Stimulated activated naive CD8-positive, alpha-beta T cell treated with anti-CD3 and anti-CD28 coated beads, Interleukin-15, amount 100 ng/mL, for 72 hours (primary cell): Measurements from ENCODE around the gene HES4.
"Not testable (repeated sequence)": the region's sequence is repeated elsewhere in the genome, so short reads cannot be mapped to it uniquely, and the experiment has no call there.

Source experiments
- ATAC-seq: fragments of 150-1000 bp; cut with Tn5 transposase; 2 replicates; pipeline ENCODE4 v1.10.0; 2021; ENCODE audit warnings: mild to moderate bottlenecking, moderate library complexity
- DNase-seq, 2 donors: peaks; one replicate each; pipeline ENCODE4 v3.0.0; 2021 to 2022
- H3K27ac Mint-ChIP-seq, 2 donors: one replicate each; pipeline ENCODE4 v1.8.0; 2022; ENCODE audit warnings: mild to moderate bottlenecking in 2 of 2, mixed read lengths in 2 of 2, moderate library complexity in 2 of 2
- H3K27me3 Mint-ChIP-seq: one replicate; pipeline ENCODE4 v1.8.0; 2022; ENCODE audit warnings: mixed read lengths
- H3K4me1 Mint-ChIP-seq: one replicate; pipeline ENCODE4 v1.8.0; 2022; ENCODE audit warnings: mild to moderate bottlenecking, mixed read lengths
- H3K4me3 Mint-ChIP-seq, 2 donors: one replicate each; pipeline ENCODE4 v1.8.0; 2022; ENCODE audit warnings: mild to moderate bottlenecking in 2 of 2, mixed read lengths in 2 of 2, moderate library complexity in 1 of 2
- H3K9me3 Mint-ChIP-seq, 2 donors: one replicate each; pipeline ENCODE4 v1.8.0; 2022; ENCODE audit warnings: mixed read lengths in 2 of 2

The HES4 gene

DNA sequence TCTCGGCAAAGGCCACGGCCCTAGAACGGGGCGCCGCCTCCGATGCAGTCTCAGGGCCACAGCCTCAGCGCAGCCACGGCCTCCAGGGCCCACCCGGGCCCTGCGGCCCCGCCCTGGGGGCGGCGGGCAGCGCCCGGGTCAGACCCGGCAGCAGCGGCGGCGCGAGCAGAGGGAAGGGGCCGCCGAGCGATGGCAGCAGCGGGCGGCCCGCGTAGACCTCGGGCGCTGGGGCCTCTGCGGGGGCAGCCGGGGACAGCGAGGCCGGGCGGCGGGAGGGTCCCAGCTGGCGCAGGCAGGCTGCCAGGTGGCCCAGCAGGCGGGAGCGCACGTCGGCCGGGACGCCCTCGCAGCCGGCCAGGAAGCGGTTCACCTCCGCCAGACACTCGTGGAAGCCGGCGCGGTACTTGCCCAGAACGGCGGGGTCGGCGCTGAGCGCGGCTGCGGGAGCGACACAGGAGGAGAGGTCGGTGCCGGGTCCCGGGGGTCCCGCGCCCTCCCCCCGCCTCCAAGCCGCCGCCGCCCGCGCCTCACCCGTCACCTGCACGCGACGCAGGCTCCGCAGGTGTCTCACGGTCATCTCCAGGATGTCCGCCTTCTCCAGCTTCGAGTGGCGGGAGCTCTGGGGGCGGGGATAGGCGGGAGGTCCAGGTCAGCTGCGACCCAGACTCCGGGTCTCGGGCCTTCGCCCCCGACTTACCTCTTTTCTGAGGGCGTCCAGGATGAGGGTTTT is 737 bp downstream of the HES4 start:
- peak overlapping the region; percentile 57 to 58 for H3K4me3 Mint-ChIP-seq
- peaks cover 45% of the 10 kb centered on the region for H3K4me1 Mint-ChIP-seq
- H3K9me3 Mint-ChIP-seq: no peaks in the 10 kb centered on the region
- DNase-seq: peak in 1 of 2 donors; percentile 34
- peak; percentile 14 for ATAC-seq
- no peak overlapping the region for H3K27ac Mint-ChIP-seq
- H3K27me3 Mint-ChIP-seq: peaks cover 81% of the 10 kb centered on the region

- DNase-seq: no peak
- no peaks in the 10 kb centered on the region for H3K9me3 Mint-ChIP-seq
- ATAC-seq: no peak
- H3K27me3 Mint-ChIP-seq: peaks cover 76% of the 10 kb centered on the region
- no peak overlapping the region for H3K27ac Mint-ChIP-seq
- H3K4me1 Mint-ChIP-seq: peaks cover 44% of the 10 kb centered on the region
- peak overlapping the region in 1 of 2 donors; percentile 58 for H3K4me3 Mint-ChIP-seq
These were observed 1.2 kb downstream of the HES4 start for GRCh38 chr1:998745-998994.

DNA sequence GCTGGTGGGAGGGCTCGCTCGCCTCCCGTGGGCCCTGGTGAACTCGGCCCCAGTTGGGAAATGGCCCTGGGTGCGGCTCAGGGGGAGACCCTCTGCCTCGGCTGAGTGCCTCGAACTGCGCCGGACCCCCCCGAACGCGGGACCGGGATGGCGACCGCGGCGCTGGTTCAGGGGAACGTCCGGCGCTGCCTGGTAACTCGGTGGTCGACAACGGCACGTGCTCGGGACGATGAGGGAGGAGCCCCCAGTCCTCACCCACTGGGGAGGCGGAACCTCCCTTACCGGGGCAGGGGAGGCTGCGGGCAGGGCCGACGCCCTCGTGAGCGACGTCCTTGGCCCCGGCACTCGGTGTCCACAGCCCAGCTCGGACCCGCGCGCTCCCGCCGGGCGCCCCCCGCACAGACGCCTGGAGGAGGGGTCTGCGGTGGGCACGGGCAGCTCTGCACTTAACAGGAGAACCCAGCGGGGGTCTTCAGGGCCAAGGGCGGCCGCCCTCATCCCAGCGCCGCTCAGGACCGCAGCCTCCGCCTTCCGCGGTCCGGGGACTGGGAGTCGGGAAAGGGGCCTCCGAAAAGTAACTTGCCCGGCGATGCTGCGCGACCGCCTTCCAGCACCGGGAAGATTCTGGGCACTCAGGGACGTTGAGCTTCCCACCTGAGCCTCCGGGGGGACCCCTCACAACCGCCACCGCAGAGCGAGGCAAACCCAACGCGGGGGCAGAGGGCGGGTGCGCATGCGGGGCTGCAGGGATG is 1.7 kb downstream of the HES4 start:
- DNase-seq (peak in 1 of 2 donors; percentile 13), ATAC-seq (no peak)
- peaks cover 44% of the 10 kb centered on the region for H3K4me1 Mint-ChIP-seq
- H3K27ac Mint-ChIP-seq: no peak overlapping the region
- peaks cover 71% of the 10 kb centered on the region for H3K27me3 Mint-ChIP-seq
- peak overlapping the region; percentile 39 to 51 for H3K4me3 Mint-ChIP-seq
- peaks cover 0 to 2% of the 10 kb centered on the region in 2 donors for H3K9me3 Mint-ChIP-seq

DNA sequence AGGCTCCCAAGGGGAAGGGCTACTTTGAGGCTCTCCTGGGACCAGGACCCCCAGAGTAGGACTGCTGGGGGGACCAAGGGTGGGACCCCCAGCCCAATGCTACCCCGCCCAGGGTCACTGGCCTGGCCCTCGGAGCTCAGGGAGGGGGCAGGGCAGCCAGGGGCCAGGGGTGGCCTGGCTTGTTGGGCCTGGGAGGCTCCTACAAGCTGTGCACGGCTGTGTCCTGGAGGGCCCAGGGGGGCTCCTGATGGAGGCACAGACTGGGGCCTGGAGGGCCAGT is 2.2 kb downstream of the HES4 start:
- Mint-ChIP-seq H3K9me3 (peaks cover 0 to 7% of the 10 kb centered on the region in 2 donors), H3K27ac (no peak overlapping the region), H3K27me3 (peaks cover 66% of the 10 kb centered on the region), H3K4me1 (peaks cover 48% of the 10 kb centered on the region), H3K4me3 (peak overlapping the region in 1 of 2 donors; percentile 46)
- ATAC-seq (no peak), DNase-seq (peak in 1 of 2 donors; percentile 10)

DNA sequence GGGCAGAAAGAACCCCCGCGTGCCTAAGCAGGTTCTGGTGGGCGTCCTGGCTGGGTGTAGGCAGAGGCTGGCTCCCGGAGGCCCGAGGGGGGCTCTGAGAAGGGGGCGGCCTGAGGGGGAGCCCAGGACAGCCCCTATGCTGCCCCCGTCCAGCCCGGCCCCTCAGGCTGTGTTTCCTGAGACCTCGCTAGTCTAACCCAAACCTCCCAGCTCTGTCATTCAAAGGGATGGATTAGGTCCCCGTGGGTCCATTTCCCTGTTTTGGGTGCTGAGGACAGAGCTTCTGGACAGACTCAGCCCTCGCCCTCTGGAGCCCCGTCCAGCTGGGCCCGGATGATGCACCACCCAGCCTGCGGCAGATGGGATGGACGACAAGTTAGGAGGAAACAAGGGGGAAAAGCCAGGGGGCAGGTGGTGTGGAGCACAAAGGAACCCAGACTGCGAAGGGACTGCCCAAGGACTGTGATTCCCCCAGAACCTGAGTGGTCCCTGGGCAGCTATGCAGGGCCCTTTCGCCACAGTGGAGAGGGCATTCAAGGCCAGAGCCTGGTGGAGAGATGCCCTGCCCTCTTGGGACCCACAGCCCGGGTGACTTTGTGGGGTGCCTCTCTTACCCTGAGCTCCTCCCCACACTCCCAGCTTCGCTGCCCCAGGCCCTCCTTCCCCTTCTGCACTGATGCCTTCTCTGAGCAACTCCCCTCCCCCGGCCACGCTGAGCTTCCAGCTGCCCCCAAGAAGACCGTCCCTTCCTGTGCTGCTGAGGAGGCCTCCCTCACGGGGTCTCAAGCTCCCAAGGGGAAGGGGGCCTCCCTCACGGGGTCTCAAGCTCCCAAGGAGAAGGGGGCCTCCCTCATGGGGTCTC is 2.8 kb downstream of the HES4 start:
- Mint-ChIP-seq H3K27ac (no peak overlapping the region), H3K9me3 (peaks cover 1 to 13% of the 10 kb centered on the region in 2 donors), H3K4me1 (peaks cover 53% of the 10 kb centered on the region), H3K27me3 (peaks cover 60% of the 10 kb centered on the region), H3K4me3 (peak overlapping the region in 1 of 2 donors; percentile 46)
- ATAC-seq (no peak), DNase-seq (peak in 1 of 2 donors; percentile 12)

- Mint-ChIP-seq H3K27ac (peak overlapping the region in 1 of 2 donors; percentile 47), H3K27me3 (peaks cover 51% of the 10 kb centered on the region), H3K4me3 (peak overlapping the region in 1 of 2 donors; percentile 47), H3K4me1 (peaks cover 56% of the 10 kb centered on the region), H3K9me3 (peaks cover 5 to 18% of the 10 kb centered on the region in 2 donors)
- no peak for ATAC-seq
- peak in 1 of 2 donors; percentile 23 for DNase-seq
These were observed 3.9 kb downstream of the HES4 start for GRCh38 chr1:995665-996633.

GRCh38 chr1:994546-994945 is 5.4 kb downstream of the HES4 start:
- not testable (repeated sequence) for DNase-seq, ATAC-seq, H3K4me3 Mint-ChIP-seq, H3K27ac Mint-ChIP-seq
- Mint-ChIP-seq H3K27me3 (peaks cover 49% of the 10 kb centered on the region), H3K9me3 (peaks cover 5 to 18% of the 10 kb centered on the region in 2 donors), H3K4me1 (peaks cover 52% of the 10 kb centered on the region)

DNA sequence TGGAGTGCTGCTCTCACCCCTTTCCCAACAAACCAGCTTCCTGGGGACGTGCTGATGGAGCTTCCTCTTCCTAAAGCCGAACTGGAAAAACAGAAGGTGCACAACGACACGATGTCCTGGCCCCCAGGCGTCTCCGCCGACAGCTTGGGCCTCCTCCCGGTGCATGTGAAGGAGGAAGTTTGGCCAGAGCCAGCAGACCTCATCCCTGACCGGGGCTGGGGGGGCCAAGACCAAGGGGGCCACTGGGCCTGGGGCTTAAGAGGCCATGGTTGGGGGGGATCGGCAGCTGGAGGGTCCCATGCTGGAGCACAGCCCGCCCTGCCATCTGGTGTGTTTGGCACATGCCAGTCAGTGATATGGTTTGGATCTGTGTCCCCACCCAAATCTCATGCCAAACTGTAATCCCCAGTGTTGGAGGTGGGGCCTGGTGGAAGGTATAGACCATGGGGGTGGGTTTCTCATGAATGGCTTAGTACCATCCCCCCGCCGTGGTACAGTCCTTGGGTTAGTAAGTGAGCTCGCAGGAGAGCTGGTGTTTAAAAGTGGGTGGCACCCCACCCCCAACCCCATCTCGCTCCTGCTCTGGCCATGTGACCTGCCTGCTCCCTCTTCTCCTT is 6.4 kb downstream of the HES4 start:
- H3K27me3 Mint-ChIP-seq: peaks cover 56% of the 10 kb centered on the region
- ATAC-seq (no peak), DNase-seq (no peak)
- no peak overlapping the region for H3K27ac Mint-ChIP-seq
- peaks cover 54% of the 10 kb centered on the region for H3K4me1 Mint-ChIP-seq
- H3K4me3 Mint-ChIP-seq: no peak overlapping the region
- peaks cover 13 to 26% of the 10 kb centered on the region in 2 donors for H3K9me3 Mint-ChIP-seq

GRCh38 chr1:992362-992761 is 7.5 kb downstream of the HES4 start:
- Mint-ChIP-seq H3K4me3 (peak overlapping the region; percentile 15 to 44), H3K27ac (peak overlapping the region in 1 of 2 donors; percentile 64), H3K4me1 (peaks cover 48% of the 10 kb centered on the region), H3K27me3 (peaks cover 51% of the 10 kb centered on the region), H3K9me3 (peaks cover 14 to 28% of the 10 kb centered on the region in 2 donors)
- no peak for DNase-seq
- peak; percentile 50 for ATAC-seq

GRCh38 chr1:991895-992294 is 8.0 kb downstream of the HES4 start:
- H3K27ac Mint-ChIP-seq: no peak overlapping the region
- H3K4me1 Mint-ChIP-seq: peaks cover 43% of the 10 kb centered on the region
- peaks cover 46% of the 10 kb centered on the region for H3K27me3 Mint-ChIP-seq
- DNase-seq (no peak), ATAC-seq (no peak)
- peaks cover 14 to 28% of the 10 kb centered on the region in 2 donors for H3K9me3 Mint-ChIP-seq
- H3K4me3 Mint-ChIP-seq: peak overlapping the region; percentile 15 to 44

- not testable (repeated sequence) for H3K4me3 Mint-ChIP-seq, ATAC-seq, DNase-seq, H3K27ac Mint-ChIP-seq
- peaks cover 41% of the 10 kb centered on the region for H3K4me1 Mint-ChIP-seq
- H3K27me3 Mint-ChIP-seq: peaks cover 45% of the 10 kb centered on the region
- peaks cover 14 to 28% of the 10 kb centered on the region in 2 donors for H3K9me3 Mint-ChIP-seq
These were observed 8.6 kb downstream of the HES4 start for GRCh38 chr1:991275-991674.

- DNase-seq, H3K27ac Mint-ChIP-seq, ATAC-seq, H3K4me3 Mint-ChIP-seq: not testable (repeated sequence)
- Mint-ChIP-seq H3K9me3 (peaks cover 14 to 25% of the 10 kb centered on the region in 2 donors), H3K4me1 (peaks cover 34% of the 10 kb centered on the region), H3K27me3 (peaks cover 52% of the 10 kb centered on the region)
These were observed 11.8 kb downstream of the HES4 start for GRCh38 chr1:988061-988460.

DNA sequence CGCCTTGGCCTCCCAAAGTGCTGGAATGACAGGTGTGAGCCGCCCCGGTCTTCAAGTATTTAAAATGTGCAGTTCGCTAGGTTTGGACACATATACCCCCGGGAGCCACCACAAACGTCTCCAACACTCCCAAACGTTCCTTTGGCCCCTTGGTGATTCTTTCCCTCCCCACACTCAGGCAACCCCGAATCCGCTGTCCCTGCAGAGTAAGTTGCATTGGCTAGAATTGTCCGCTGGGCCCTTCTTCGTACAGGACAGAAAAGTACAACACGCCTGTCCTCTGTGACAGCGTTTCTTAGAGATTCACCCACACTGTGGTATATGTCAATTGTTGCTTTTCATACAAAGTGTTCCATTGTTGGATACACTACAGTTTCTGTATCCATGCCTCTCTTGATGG is 14.8 kb downstream of the HES4 start:
- H3K4me3 Mint-ChIP-seq: no peak overlapping the region
- peaks cover 9 to 10% of the 10 kb centered on the region in 2 donors for H3K9me3 Mint-ChIP-seq
- peaks cover 13% of the 10 kb centered on the region for H3K4me1 Mint-ChIP-seq
- DNase-seq (no peak), ATAC-seq (no peak)
- no peak overlapping the region for H3K27ac Mint-ChIP-seq
- H3K27me3 Mint-ChIP-seq: peaks cover 61% of the 10 kb centered on the region

GRCh38 chr1:984476-984814 is 15.5 kb downstream of the HES4 start:
- peaks cover 54% of the 10 kb centered on the region for H3K27me3 Mint-ChIP-seq
- no peak overlapping the region for H3K27ac Mint-ChIP-seq
- peaks cover 9 to 10% of the 10 kb centered on the region in 2 donors for H3K9me3 Mint-ChIP-seq

More at GRCh38 chr1:984476-984814, 15.5 kb downstream of the HES4 start:
- ATAC-seq (peak; percentile 10), DNase-seq (no peak)
- H3K4me3 Mint-ChIP-seq: no peak overlapping the region
- peaks cover 13% of the 10 kb centered on the region for H3K4me1 Mint-ChIP-seq
